Endothelial cell of umbilical vein (primary cell): Measurements from ENCODE around the gene PVR. TPM values are rescaled to one million over a fixed set of nuclear protein-coding genes. Genes with fewer than 3 reads are reported as not detected.

Source experiments
- BruUV-seq: library from RNA; stranded (reverse); fragments of 400-500 nt; replicated peaks from 2 replicates; lab custom pipeline; 2021; lab: Mats Ljungman, UMichigan
- CTCF ChIA-PET: fragments of 300-600, 350-600 bp; sonication (Branson Sonifier 250); formaldehyde crosslinking; loops from one replicate; lab custom pipeline; 2021; ENCODE audit warnings: antibody characterized with exemption, inconsistent platforms; lab: Charles Lee
- POLR2A ChIA-PET: fragments of 300-600, 350-600 bp; sonication (Branson Sonifier 250); formaldehyde crosslinking; loops from one replicate; lab custom pipeline; 2021; ENCODE audit warnings: antibody characterized with exemption, inconsistent platforms; lab: Charles Lee
- DNase-seq: peaks from one replicate; pipeline ENCODE4 v3.0.0-alpha.2; 2011; ENCODE audit warnings: low read depth, low spot score
- FAIRE-seq: peaks from 2 replicates; lab custom pipeline; 2011; peaks lifted over from hg19 to GRCh38; lab: Jason Lieb, UNC
- H2AFZ ChIP-seq: 2 replicates; pipeline ENCODE4 v1.6.0; 2012; ENCODE audit warnings: low read depth, low read length, control low read depth, inconsistent platforms
- H3K27ac ChIP-seq: 2 replicates; pipeline ENCODE4 v1.5.1; 2011; ENCODE audit warnings: low read depth, mild to moderate bottlenecking, control low read depth, low read length, moderate library complexity; ENCODE audit not compliant: insufficient read depth
- H3K27me3 ChIP-seq, 2 experiments: 2 replicates each; pipeline versions ENCODE4 v1.6.0 to v1.6.1; 2011; ENCODE audit warnings: low read length in 2 of 2, mixed read lengths in 1 of 2; ENCODE audit not compliant: control insufficient read depth in 2 of 2, insufficient read depth in 2 of 2
- H3K36me3 ChIP-seq, 2 experiments: 2 replicates in 1 of 2; 3 replicates in 1 of 2; pipeline ENCODE4 v1.5.1; 2011; ENCODE audit warnings: low read length in 2 of 2, mild to moderate bottlenecking in 1 of 2, moderate library complexity in 1 of 2; ENCODE audit not compliant: control insufficient read depth in 2 of 2, insufficient read depth in 2 of 2; ENCODE audit errors: extremely low read depth in 1 of 2
- H3K4me1 ChIP-seq: 3 replicates; pipeline ENCODE4 v1.5.1; 2011; ENCODE audit warnings: mild to moderate bottlenecking, low read length; ENCODE audit not compliant: control insufficient read depth, insufficient read depth; ENCODE audit errors: extremely low read depth
- H3K4me2 ChIP-seq: 2 replicates; pipeline ENCODE4 v1.6.1; 2011; ENCODE audit warnings: low read length, control low read depth, mixed read lengths; ENCODE audit not compliant: insufficient read depth
- H3K4me3 ChIP-seq, 3 experiments: fragments of 200-600 bp in 1 of 3; sonication (generic), shearing (Covaris generic) in 1 of 3; replicated peaks in 1 of 3; 2 replicates each; pipeline ENCODE4 v1.5.1; 2011 to 2016; ENCODE audit warnings: control low read depth in 3 of 3, low read length in 3 of 3, mild to moderate bottlenecking in 2 of 3, inconsistent platforms in 1 of 3, low read depth in 1 of 3, moderate library complexity in 1 of 3; ENCODE audit not compliant: insufficient read depth in 1 of 3
- H3K79me2 ChIP-seq: 2 replicates; pipeline ENCODE4 v1.6.0; 2012; ENCODE audit warnings: low read length, inconsistent platforms; ENCODE audit not compliant: control insufficient read depth, insufficient read depth
- H3K9ac ChIP-seq: replicated peaks from 2 replicates; pipeline ENCODE3; 2011; ENCODE audit warnings: low read length, control low read depth; ENCODE audit not compliant: insufficient read depth; ENCODE audit errors: extremely low read depth
- H3K9me1 ChIP-seq: replicated peaks from 3 replicates; pipeline ENCODE4 v1.6.0; 2011; ENCODE audit warnings: mild to moderate bottlenecking, low read length; ENCODE audit not compliant: control insufficient read depth, insufficient read depth; ENCODE audit errors: extremely low read depth
- H3K9me3 ChIP-seq: replicated peaks from 2 replicates; pipeline ENCODE4 v1.5.1; 2012; ENCODE audit warnings: low read length, inconsistent platforms; ENCODE audit not compliant: control insufficient read depth, insufficient read depth
- H4K20me1 ChIP-seq: replicated peaks from 2 replicates; pipeline ENCODE3; 2011; ENCODE audit warnings: mild to moderate bottlenecking, low read length; ENCODE audit not compliant: control insufficient read depth, insufficient read depth; ENCODE audit errors: extremely low read depth
- CTCF ChIP-seq, 2 donors: IDR thresholded peaks; 1 replicate in 1 of 2; 2 replicates in 1 of 2; pipeline ENCODE4 v1.5.1; 2011; ENCODE audit warnings: low read length in 2 of 2, mild to moderate bottlenecking in 2 of 2, moderate library complexity in 2 of 2, control low read depth in 1 of 2, inconsistent platforms in 1 of 2, low read depth in 1 of 2; ENCODE audit not compliant: insufficient read depth in 1 of 2; ENCODE audit errors: extremely low read depth in 1 of 2
- EZH2 ChIP-seq: IDR thresholded peaks from 2 replicates; pipeline ENCODE4 v1.6.1; 2012; ENCODE audit warnings: borderline replicate concordance, low read depth, mild to moderate bottlenecking, moderate library complexity, low read length, inconsistent platforms; ENCODE audit not compliant: severe bottlenecking
- FOS ChIP-seq: IDR thresholded peaks from 2 replicates; pipeline ENCODE4 v1.6.1; 2011; ENCODE audit warnings: mild to moderate bottlenecking, low read length, moderate library complexity, borderline replicate concordance; ENCODE audit not compliant: insufficient read depth
- GATA2 ChIP-seq: IDR thresholded peaks from 2 replicates; pipeline ENCODE4 v1.7.0; 2011; ENCODE audit warnings: low read depth, mild to moderate bottlenecking, moderate library complexity, mixed read lengths, low read length; ENCODE audit not compliant: insufficient read length, insufficient read depth
- JUN ChIP-seq: IDR thresholded peaks from 2 replicates; pipeline ENCODE4 v1.6.1; 2011; ENCODE audit warnings: borderline replicate concordance, low read depth; ENCODE audit not compliant: insufficient read length, insufficient read depth
- MYC ChIP-seq: IDR thresholded peaks from one replicate; pipeline ENCODE4 v1.6.1; 2011; ENCODE audit warnings: mild to moderate bottlenecking, low read depth, low read length
- POLR2A ChIP-seq: IDR thresholded peaks from 2 replicates; pipeline ENCODE4 v1.6.1; 2012; ENCODE audit warnings: low read depth, mild to moderate bottlenecking, control low read depth, low read length
- dilution Hi-C: fragments of 300-500 bp; cut with MboI; formaldehyde crosslinking; loops from one replicate; pipeline ENCODE4 v1.15.0; 2019; ENCODE audit warnings: low sequenced_read_pairs; ENCODE audit not compliant: extremely low pct_ligation_motif_present
- intact Hi-C: fragments of 100-400 bp; cut with micrococcal nuclease; formaldehyde crosslinking; loops from one replicate; pipeline ENCODE4 v1.10.0; 2022
- polyA plus RNA-seq, 4 experiments: library from polyadenylated mRNA; depleted of rRNA in 3 of 4; stranded (reverse) in 3 of 4; unstranded in 1 of 4; fragments of >200 nt; gene quantifications; 2 replicates each; pipeline versions ENCODE4 v1.2.1 to v1.2.3, GENCODE V29; 2011 to 2012; ENCODE audit warnings: missing spikeins in 1 of 4
- total RNA-seq: library from RNA; stranded (reverse); gene quantifications from 2 replicates; pipeline ENCODE4 v1.2.3, GENCODE V29; 2021

The PVR gene
- total and polyA plus RNA-seq, 2 donors (not counting 3 experiments of a cell fraction or from before 2014, with no cell fraction given): 133 to 226 TPM

- Histone ChIP-seq H3K9me3 (no peaks in the 10 kb centered on the region), H3K9ac (no peak overlapping the region), H3K9me1 (no peaks in the 10 kb centered on the region), H3K36me3 (no peaks in the 10 kb centered on the region), H3K27ac (no peak overlapping the region), H4K20me1 (no peaks in the 10 kb centered on the region), H3K4me1 (peaks cover 27% of the 10 kb centered on the region), H3K4me2 (no peak overlapping the region), H2AFZ (no peak overlapping the region), H3K79me2 (no peaks in the 10 kb centered on the region), H3K27me3 (no peaks in the 10 kb centered on the region), H3K4me3 (no peak overlapping the region)
- FAIRE-seq (no peak), DNase-seq (no peak)
- BruUV-seq: no TSS peak
- intact Hi-C loops (loop anchor here (5.0 kb wide), 1 partner anchor 69 kb away; no protein-coding TSS in a partner anchor), dilution Hi-C loops (no loop called here)
- TF ChIP-seq JUN (no peak), FOS (no peak), POLR2A (no peak), EZH2 (no peak), CTCF (IDR thresholded peaks at IDR 0.05; ENCODE audit: extremely low read depth in 1 of 2, insufficient read depth in 1 of 2, low read depth in 1 of 2, low read length in 2 of 2) (no peak), MYC (no peak), GATA2 (no peak)
- ChIA-PET POLR2A (no interaction called here), CTCF (interaction anchor here (3.8 to 11.5 kb wide), 3 partner anchors 25 to 84 kb away, joined by 12 to 239 read pairs (median 166); no protein-coding TSS in a partner anchor)
These were observed 44.2 kb downstream of the PVR start for GRCh38 chr19:44687888-44688287.
